GM18505 (cell line): ENCODE results near the gene LENG1.
"Not testable (repeated sequence)": the region's sequence is repeated elsewhere in the genome, so short reads cannot be mapped to it uniquely, and the experiment has no call there.

ENCODE experiments used
- ATAC-seq: cut with Tn5 transposase; IDR thresholded peaks from one replicate; pipeline ENCODE4 v1.9.1; 2021; ENCODE audit not compliant: unreplicated experiment
- POLR2A ChIP-seq: IDR thresholded peaks from 4 replicates; pipeline ENCODE4 v1.6.1; 2011; ENCODE audit warnings: borderline replicate concordance; ENCODE audit not compliant: insufficient read depth, insufficient read length; ENCODE audit errors: extremely low read depth

The LENG1 gene

GRCh38 chr19:54180691-54181091 is 21.2 kb upstream of the LENG1 start:
- no peak for ATAC-seq
- TF ChIP-seq POLR2A, result no peak

DNA sequence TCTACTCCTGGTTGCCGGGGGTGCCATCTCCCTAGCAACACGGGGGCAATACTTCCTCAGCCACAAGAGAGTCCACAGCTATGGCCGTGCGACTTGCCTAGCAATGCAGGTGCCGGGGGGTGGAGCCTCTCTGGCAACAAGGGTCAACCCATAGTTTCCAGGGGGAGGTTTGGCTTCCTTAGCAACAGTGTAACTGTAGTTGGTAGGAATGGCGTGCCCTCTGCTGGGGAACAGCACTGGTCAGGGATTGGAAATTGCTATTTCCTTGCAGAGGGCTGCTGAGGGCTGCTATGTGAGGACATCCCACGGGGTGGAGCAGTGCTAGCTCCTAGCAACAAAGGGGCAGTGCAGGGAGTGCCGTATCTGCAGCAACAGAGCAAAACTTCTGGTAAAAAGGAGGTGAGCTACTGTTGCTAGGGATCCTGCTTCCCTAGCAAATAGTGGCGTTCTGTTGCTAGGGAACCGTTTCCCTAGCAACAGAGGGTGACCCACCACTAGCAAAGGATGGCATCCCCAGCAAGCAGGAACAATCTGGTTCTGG is 20.5 kb upstream of the LENG1 start:
- TF ChIP-seq POLR2A, result no peak
- ATAC-seq, result no peak

DNA sequence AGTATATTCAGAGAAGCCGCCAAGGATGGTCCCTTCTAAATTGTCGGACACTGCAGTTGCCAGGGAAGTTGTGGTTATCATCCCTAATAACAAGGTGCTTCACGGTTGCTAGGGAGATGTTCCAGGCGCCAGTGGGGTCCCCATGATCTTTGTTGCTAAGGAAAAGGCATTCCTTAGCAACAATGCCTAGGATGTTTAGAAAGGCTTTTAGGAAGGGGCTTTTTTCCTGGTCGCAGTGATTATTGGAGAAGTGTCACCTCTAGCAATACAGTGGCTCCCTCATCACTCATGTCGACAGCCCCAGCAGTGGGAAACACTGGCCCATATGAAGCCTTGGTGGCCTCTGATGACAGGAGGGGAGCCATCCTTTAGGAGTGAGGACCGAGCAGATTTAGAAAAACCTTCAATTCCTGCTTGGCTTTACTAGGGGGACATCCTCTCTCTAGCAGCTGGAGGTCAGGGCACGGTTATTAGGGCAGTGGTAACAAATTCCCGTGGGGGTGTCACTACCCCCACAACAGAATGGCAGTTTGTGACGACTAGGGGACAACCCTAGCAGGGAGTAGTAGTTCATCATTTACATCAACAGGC is 19.8 kb upstream of the LENG1 start:
- no peak for ATAC-seq
- no peak for TF ChIP-seq POLR2A

DNA sequence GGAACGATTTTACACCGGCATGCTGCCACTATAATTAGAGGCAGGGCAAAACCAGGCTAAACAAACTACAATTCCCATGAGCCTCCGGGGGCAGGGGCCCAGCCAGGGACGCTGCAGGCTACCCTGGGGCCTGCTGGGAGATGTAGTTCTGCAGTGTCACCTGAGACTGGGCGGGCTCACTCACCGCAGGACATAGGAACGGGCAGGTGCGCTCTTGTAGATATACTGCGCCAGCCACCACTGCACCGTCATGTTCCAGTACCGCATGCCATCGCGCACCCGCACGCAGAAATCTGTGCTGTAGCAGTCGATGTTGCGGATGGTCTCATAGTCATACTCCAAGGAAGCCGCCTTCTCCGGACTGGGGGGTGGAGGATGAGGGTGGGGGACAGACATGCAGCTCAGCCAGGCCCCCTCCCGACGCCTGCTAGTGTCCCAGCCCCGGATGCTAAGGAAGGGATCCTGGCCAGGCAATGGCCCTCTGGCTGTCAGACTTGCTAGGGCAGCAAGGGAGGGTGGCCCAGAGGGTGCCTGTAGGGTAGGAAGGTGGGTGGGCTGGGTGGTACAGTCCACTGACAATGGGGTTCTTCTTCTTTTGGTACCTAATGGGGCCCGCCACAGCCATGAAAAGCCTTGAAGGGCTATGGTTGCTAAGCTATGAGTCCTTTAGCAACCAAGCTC is 19.2 kb upstream of the LENG1 start:
- ATAC-seq, result no peak
- no peak for TF ChIP-seq POLR2A

DNA sequence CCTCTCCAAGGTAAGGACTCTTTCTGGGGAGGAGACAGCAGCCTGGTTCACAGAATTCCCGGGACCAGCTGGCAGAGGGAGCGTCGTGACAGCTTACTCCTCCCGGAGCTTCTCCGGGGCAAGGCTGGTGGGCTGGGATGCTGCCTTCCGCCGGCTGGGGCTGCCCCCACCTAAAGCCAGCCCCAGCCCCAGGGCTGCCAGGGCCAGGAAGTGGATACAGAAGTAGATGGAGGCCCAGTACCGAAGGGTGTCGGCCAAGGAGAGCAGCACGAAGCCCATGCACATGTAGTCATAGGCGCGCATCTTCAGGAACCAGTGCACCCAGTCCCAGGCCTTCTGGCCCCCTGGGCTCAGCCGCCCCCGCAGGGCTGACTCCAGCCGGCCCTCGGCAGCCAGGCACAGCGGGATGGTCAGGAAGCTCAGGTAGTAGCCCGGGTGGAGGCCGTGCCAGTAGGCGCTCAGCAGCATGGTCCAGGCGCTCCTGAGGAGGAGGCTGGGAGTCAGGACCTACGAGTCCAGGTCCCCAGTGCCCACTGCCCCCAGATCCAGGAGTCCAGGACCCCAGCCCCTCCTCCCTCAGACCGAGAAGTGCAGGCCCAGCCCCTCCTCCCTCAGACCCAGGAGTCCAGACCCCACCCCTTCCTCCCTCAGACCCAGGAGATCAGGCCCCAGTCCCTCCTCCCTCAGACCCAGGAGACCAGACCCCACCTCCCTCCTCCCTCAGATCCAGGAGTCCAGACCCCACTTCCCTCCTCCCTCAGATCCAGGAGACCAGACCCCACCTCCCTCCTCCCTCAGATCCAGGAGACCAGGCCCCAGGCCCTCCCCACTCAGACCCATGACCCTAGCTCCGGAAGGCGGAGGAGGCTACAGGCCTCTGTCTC is 14.7 kb upstream of the LENG1 start:
- ATAC-seq, result no peak
- TF ChIP-seq POLR2A, result no peak

DNA sequence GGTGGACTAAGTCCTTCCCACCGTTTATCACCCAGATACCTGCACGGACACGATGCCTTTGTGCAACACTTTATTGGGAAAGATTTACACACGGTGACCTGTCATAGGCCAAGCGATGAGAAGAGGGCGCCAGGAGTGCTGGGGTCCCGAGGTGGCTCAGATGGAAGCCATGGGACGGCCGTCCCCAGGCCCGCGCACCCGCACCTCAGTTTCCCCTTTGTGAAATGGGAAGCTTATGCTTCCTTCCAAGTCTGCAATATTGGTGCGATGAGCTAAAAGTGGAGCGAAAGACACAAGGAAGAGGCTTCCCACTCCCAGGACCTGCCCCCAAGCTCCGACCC is 13.8 kb upstream of the LENG1 start:
- no peak for ATAC-seq
- TF ChIP-seq POLR2A, result no peak

GRCh38 chr19:54172471-54173358 is 13.2 kb upstream of the LENG1 start, which contains the start of gene TMC4:
Gene TMC4 (minus strand): TSS chr19:54173160. CDS start chr19:54173117, 43 bp downstream.
- ATAC-seq, result no peak
- no peak for TF ChIP-seq POLR2A

DNA sequence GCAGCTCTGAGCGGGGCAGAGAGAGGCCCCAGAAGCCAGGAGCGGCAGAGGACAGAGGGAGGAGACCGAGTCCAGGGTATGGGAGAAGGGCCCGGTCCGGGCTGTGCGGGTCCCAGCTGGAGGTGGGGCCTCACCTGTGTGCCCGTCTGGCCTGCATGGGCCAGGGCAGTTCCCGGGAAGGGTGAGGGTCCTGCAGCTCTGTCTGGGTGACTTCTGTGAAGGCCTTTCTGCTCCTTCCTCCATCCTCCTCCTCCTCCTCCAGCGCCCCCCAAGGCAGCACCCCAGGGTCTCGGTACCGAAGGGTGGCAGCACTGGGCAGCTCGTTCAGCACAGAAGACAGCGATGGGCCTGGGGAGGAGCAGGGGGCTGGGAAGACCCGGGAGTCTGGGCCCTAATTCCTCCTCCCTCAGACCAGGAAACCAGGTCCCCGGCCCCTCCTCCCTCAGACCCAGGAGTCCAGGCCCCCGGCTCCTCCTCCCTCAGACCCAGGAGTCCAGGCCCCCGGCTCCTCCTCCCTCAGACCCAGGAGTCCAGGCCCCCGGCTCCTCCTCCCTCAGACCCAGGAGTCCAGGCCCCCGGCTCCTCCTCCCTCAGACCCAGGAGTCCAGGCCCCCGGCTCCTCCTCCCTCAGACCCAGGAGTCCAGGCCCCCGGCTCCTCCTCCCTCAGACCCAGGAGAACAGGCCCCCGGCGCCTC is 12.4 kb upstream of the LENG1 start:
- ATAC-seq, result not testable (repeated sequence)

- ATAC-seq, result no peak
- no peak for TF ChIP-seq POLR2A
Measured at GRCh38 chr19:54169149-54169740, 9.7 kb upstream of the LENG1 start.

DNA sequence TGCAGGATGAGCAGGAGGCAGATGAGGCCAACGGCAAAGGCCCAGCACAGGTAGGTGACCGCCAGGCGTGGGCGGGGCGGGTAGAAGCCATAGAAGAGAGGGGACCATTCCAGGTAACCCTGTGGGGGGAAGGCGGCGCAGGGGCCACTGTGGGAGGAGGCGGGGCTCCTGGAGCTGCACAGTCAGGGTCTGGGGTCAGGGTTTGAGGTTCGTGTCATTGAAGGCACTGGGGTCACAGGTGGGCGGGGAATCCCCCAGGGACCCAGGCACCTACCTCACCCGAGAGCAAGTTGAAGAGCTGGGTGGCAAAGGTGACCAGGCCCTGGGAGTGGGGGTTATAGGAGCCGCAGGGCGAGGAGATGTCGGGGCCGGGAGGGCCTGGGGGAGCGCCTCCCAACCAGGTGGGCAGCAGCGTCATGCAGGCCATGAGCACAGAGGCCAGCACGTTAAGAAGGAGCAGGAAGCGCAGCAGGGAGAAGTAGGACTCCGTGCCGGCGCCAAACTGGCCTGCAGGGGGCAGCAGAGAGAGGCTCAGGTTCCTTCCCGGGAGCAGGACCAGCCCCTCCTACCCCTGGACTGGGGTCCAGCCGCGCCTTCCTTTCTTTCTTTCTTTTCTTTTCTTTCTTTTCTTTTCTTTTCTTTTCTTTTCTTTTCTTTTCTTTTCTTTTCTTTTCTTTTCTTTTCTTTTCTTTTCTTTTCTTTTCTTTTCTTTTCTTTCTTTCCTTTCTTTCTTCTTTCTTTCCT is 8.8 kb upstream of the LENG1 start:
- TF ChIP-seq POLR2A, result no peak
- ATAC-seq, result no peak

DNA sequence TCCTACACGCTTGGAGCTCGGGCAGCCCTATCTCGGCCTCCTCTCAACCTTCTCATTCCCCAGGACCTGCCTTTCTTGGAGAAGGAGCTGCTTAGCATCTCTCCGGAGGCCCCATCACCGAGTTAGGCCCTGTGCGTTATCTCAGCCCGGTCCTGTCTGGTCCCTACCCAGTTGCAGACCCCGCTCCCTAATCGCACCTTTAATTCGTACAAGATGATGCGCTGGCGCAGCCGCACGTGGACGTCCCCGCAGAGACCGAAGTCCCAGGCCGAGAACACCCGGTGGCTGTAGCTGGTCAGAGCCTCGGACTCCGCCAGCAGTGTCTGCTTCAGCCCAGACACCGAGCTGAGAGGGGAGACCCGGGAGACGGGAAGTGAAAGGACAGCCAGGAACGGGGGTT is 5.7 kb upstream of the LENG1 start:
- no peak for TF ChIP-seq POLR2A
- ATAC-seq, result no peak

GRCh38 chr19:54164369-54165068 is 5.0 kb upstream of the LENG1 start:
- TF ChIP-seq POLR2A, result no peak
- ATAC-seq, result no peak
